ENCODE data around the gene HLA-DPA1. TPM values are rescaled to one million over a fixed set of nuclear protein-coding genes. Genes with fewer than 3 reads are reported as not detected.
A peak's percentile ranks its signal among the peaks of the same experiment; 100 is the strongest.

Gene HLA-DPA1
- total and polyA plus RNA-seq, 2 donors (not counting 1 experiment from before 2014, with no cell fraction given), result 702 to 2,256 TPM

DNA sequence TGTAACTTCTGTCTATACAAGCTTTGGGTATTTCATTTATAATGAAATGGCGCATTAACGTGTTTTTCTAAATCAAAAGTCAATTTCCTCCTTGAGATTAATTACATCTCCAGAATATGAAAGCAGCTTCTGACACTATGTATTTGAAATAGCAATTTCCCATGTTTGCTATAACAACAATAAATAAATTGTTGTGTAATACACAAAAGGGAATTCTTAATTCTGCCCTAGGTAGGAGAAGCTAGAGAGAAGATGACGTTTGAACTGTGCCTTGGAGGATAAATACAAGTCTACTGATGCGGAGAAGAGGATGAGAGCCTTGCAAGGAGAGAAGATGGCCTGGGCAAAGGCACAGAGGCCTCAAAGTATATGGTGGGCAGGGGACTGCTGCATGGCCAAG, 56.4 kb downstream of the HLA-DPA1 start:
- TF ChIP-seq, protein P1, sequence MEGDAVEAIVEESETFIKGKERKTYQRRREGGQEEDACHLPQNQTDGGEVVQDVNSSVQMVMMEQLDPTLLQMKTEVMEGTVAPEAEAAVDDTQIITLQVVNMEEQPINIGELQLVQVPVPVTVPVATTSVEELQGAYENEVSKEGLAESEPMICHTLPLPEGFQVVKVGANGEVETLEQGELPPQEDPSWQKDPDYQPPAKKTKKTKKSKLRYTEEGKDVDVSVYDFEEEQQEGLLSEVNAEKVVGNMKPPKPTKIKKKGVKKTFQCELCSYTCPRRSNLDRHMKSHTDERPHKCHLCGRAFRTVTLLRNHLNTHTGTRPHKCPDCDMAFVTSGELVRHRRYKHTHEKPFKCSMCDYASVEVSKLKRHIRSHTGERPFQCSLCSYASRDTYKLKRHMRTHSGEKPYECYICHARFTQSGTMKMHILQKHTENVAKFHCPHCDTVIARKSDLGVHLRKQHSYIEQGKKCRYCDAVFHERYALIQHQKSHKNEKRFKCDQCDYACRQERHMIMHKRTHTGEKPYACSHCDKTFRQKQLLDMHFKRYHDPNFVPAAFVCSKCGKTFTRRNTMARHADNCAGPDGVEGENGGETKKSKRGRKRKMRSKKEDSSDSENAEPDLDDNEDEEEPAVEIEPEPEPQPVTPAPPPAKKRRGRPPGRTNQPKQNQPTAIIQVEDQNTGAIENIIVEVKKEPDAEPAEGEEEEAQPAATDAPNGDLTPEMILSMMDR (IDR thresholded peaks at IDR 0.05), result no peak
- no peak for TF ChIP-seq EZH2 (IDR thresholded peaks at IDR 0.05; ENCODE audit: borderline replicate concordance, insufficient read depth, low read depth, low read length, poor library complexity, severe bottlenecking)
- peak overlapping the region in 1 of 5 experiments; percentile 16 for H3K4me3 ChIP-seq (ENCODE audit: control extremely low read depth in 1 of 5, extremely low read depth in 1 of 5, insufficient read depth in 1 of 5, low read depth in 2 of 5, low read length in 4 of 5)
- ATAC-seq (ENCODE audit: low read depth) (no peak), DNase-seq (no peak)
- H3K27ac Mint-ChIP-seq, result peak overlapping the region; percentile 96
- peaks cover 57% of the 10 kb centered on the region for H3K79me2 ChIP-seq (ENCODE audit: control insufficient read depth, insufficient read depth, low read length)
- H3K4me1 Mint-ChIP-seq, result peaks cover 71% of the 10 kb centered on the region
- WGBS (ENCODE audit: insufficient coverage), result 64% methylated on average over 2 of the region's 4 CpGs
- H3K4me2 ChIP-seq (replicated peaks; ENCODE audit: low read depth, low read length, poor library complexity, severe bottlenecking), result peak overlapping the region; percentile 68
- no peaks in the 10 kb centered on the region for H4K20me1 ChIP-seq (ENCODE audit: control insufficient read depth, insufficient read depth, low read length, poor library complexity, severe bottlenecking)
- ChIA-PET POLR2A (interaction anchor here (0.5 to 9.6 kb wide), 6 partner anchors 12 to 254 kb away, joined by 3 to 166 read pairs (median 13); partner anchors contain the start of genes HLA-DPA1 and HLA-DPB1), CTCF (interaction anchor here (0.9 to 17.0 kb wide), 11 partner anchors 11 to 231 kb away, joined by 3 to 576 read pairs (median 7); partner anchors contain the start of genes HLA-DPA1, HLA-DPB1 and RING1)
- H3K9ac ChIP-seq (ENCODE audit: low read length), result peak overlapping the region; percentile 61
- no peaks in the 10 kb centered on the region for H3K36me3 ChIP-seq (replicated peaks in 1 of 2; ENCODE audit: control extremely low read depth in 1 of 2, control insufficient read depth in 1 of 2, extremely low read depth in 1 of 2, insufficient read depth in 2 of 2, low read length in 1 of 2)
- H3K9me3 ChIP-seq (ENCODE audit: control extremely low read depth in 1 of 3, control insufficient read depth in 2 of 3, insufficient read depth in 1 of 3, low read length in 2 of 3), result no peaks in the 10 kb centered on the region
- H3K9me3 Mint-ChIP-seq (ENCODE audit: insufficient read depth), result no peaks in the 10 kb centered on the region
- intact Hi-C loops (cut with micrococcal nuclease), result no loop called here
- no peaks in the 10 kb centered on the region for H3K27me3 ChIP-seq (replicated peaks in 1 of 4; ENCODE audit: control extremely low read depth in 1 of 4, control insufficient read depth in 3 of 4, insufficient read depth in 4 of 4, low read length in 3 of 4)
- H2AFZ ChIP-seq (ENCODE audit: insufficient read depth, low read depth, low read length, poor library complexity, severe bottlenecking), result no peak overlapping the region
- H3K4me1 ChIP-seq (ENCODE audit: control insufficient read depth in 2 of 2, insufficient read depth in 2 of 2, low read length in 2 of 2), result peaks cover 69 to 70% of the 10 kb centered on the region in 2 donors
- H3K27ac ChIP-seq (ENCODE audit: low read length in 2 of 2), result peak overlapping the region; percentile 98 to 100
- H3K4me3 Mint-ChIP-seq, result peak overlapping the region; percentile 6
- no peaks in the 10 kb centered on the region for H3K27me3 Mint-ChIP-seq

GRCh38 chr6:33015798-33016197, 57.7 kb downstream of the HLA-DPA1 start:
- WGBS (ENCODE audit: insufficient coverage), result 84% methylated on average over 10 of the region's 11 CpGs
- H3K4me1 Mint-ChIP-seq, result peaks cover 70% of the 10 kb centered on the region
- intact Hi-C loops (cut with micrococcal nuclease), result loop anchor here (1.0 to 2.0 kb wide), 2 partner anchors 13 to 111 kb away; no protein-coding TSS in a partner anchor
- H3K9ac ChIP-seq (ENCODE audit: low read length), result no peak overlapping the region
- H3K27ac ChIP-seq (ENCODE audit: low read length in 2 of 2), result peak overlapping the region; percentile 98 to 100
- no peaks in the 10 kb centered on the region for H3K9me3 Mint-ChIP-seq (ENCODE audit: insufficient read depth)
- no peak overlapping the region for H2AFZ ChIP-seq (ENCODE audit: insufficient read depth, low read depth, low read length, poor library complexity, severe bottlenecking)
- H3K4me2 ChIP-seq (replicated peaks; ENCODE audit: low read depth, low read length, poor library complexity, severe bottlenecking), result peak overlapping the region; percentile 54
- peaks cover 57 to 58% of the 10 kb centered on the region in 2 donors for H3K4me1 ChIP-seq (ENCODE audit: control insufficient read depth in 2 of 2, insufficient read depth in 2 of 2, low read length in 2 of 2)
- no peaks in the 10 kb centered on the region for H3K36me3 ChIP-seq (replicated peaks in 1 of 2; ENCODE audit: control extremely low read depth in 1 of 2, control insufficient read depth in 1 of 2, extremely low read depth in 1 of 2, insufficient read depth in 2 of 2, low read length in 1 of 2)
- ChIA-PET CTCF (interaction anchor here (0.9 to 17.0 kb wide), 17 partner anchors 13 to 232 kb away, joined by 3 to 576 read pairs (median 7); partner anchors contain the start of genes HLA-DPA1 and HLA-DPB1), POLR2A (interaction anchor here (1.3 to 9.6 kb wide), 7 partner anchors 13 to 74 kb away, joined by 3 to 166 read pairs (median 12); partner anchors contain the start of genes HLA-DPA1 and HLA-DPB1)
- no peak overlapping the region for H3K4me3 ChIP-seq (ENCODE audit: control extremely low read depth in 1 of 5, extremely low read depth in 1 of 5, insufficient read depth in 1 of 5, low read depth in 2 of 5, low read length in 4 of 5)
- peaks cover 46% of the 10 kb centered on the region for H3K79me2 ChIP-seq (ENCODE audit: control insufficient read depth, insufficient read depth, low read length)
- H3K27me3 Mint-ChIP-seq, result no peaks in the 10 kb centered on the region
- no peak for ATAC-seq (ENCODE audit: low read depth)
- no peaks in the 10 kb centered on the region for H3K27me3 ChIP-seq (replicated peaks in 1 of 4; ENCODE audit: control extremely low read depth in 1 of 4, control insufficient read depth in 3 of 4, insufficient read depth in 4 of 4, low read length in 3 of 4)
- peak overlapping the region; percentile 17 for H3K4me3 Mint-ChIP-seq
- no peaks in the 10 kb centered on the region for H4K20me1 ChIP-seq (ENCODE audit: control insufficient read depth, insufficient read depth, low read length, poor library complexity, severe bottlenecking)
- no peaks in the 10 kb centered on the region for H3K9me3 ChIP-seq (ENCODE audit: control extremely low read depth in 1 of 3, control insufficient read depth in 2 of 3, insufficient read depth in 1 of 3, low read length in 2 of 3)
- peak overlapping the region; percentile 92 for H3K27ac Mint-ChIP-seq
- DNase-seq, result no peak
- TF ChIP-seq, protein P1 (IDR thresholded peaks at IDR 0.05), result no peak
- no peak for TF ChIP-seq EZH2 (IDR thresholded peaks at IDR 0.05; ENCODE audit: borderline replicate concordance, insufficient read depth, low read depth, low read length, poor library complexity, severe bottlenecking)
